NCI-H1930 (cell line): ENCODE measurements around the gene CLMN.
"Not testable (repeated sequence)": the region's sequence is repeated elsewhere in the genome, so short reads cannot be mapped to it uniquely, and the experiment has no call there.

Experiments used
- DNase-seq, 2 experiments: peaks; one replicate each; lab custom pipeline; 2025; lab: John Stamatoyannopoulos, UW

Gene CLMN

GRCh38 chr14:95287176-95287754 is 32.4 kb downstream of the CLMN start:
- no peak for DNase-seq

- no peak for DNase-seq
Measured at GRCh38 chr14:95286645-95287044, 33.1 kb downstream of the CLMN start.

- DNase-seq = no peak
Measured at GRCh38 chr14:95285566-95285965, 34.1 kb downstream of the CLMN start.

GRCh38 chr14:95283802-95284201 is 35.9 kb downstream of the CLMN start:
- not testable (repeated sequence) for DNase-seq

- not testable (repeated sequence) for DNase-seq
Measured at GRCh38 chr14:95282986-95283380, 36.7 kb downstream of the CLMN start.

GRCh38 chr14:95282354-95282985 is 37.2 kb downstream of the CLMN start:
- DNase-seq = no peak

GRCh38 chr14:95281560-95282176 is 38.0 kb downstream of the CLMN start:
- no peak for DNase-seq

GRCh38 chr14:95275494-95275893 is 44.2 kb downstream of the CLMN start:
- no peak for DNase-seq

- no peak for DNase-seq
Measured at GRCh38 chr14:95274874-95275273, 44.8 kb downstream of the CLMN start.

- no peak for DNase-seq
Measured at GRCh38 chr14:95274279-95274678, 45.4 kb downstream of the CLMN start.

GRCh38 chr14:95273001-95273978 is 46.4 kb downstream of the CLMN start:
- DNase-seq = no peak

GRCh38 chr14:95272057-95272456 is 47.7 kb downstream of the CLMN start:
- DNase-seq = no peak

- DNase-seq = no peak
Measured at GRCh38 chr14:95270203-95270602, 49.5 kb downstream of the CLMN start.

GRCh38 chr14:95269493-95269892 is 50.2 kb downstream of the CLMN start:
- no peak for DNase-seq

- DNase-seq = no peak
Measured at GRCh38 chr14:95268350-95268749, 51.4 kb downstream of the CLMN start.

- DNase-seq = no peak
Measured at GRCh38 chr14:95267306-95267705, 52.4 kb downstream of the CLMN start.

GRCh38 chr14:95265106-95266094 is 54.3 kb downstream of the CLMN start:
- DNase-seq = no peak

- no peak for DNase-seq
Measured at GRCh38 chr14:95264271-95264973, 55.3 kb downstream of the CLMN start.

- DNase-seq = no peak
Measured at GRCh38 chr14:95263527-95264231, 56.0 kb downstream of the CLMN start.

GRCh38 chr14:95262511-95262891 is 57.2 kb downstream of the CLMN start:
- DNase-seq = no peak
